Measurements from ENCODE around the gene CNNM3. TPM values are rescaled to one million over a fixed set of nuclear protein-coding genes. Genes with fewer than 3 reads are reported as not detected.
A peak's percentile ranks its signal among the peaks of the same experiment; 100 is the strongest.

CNNM3 gene
- total RNA-seq, 1 donor from 2014 or later, result 20.9 TPM

DNA sequence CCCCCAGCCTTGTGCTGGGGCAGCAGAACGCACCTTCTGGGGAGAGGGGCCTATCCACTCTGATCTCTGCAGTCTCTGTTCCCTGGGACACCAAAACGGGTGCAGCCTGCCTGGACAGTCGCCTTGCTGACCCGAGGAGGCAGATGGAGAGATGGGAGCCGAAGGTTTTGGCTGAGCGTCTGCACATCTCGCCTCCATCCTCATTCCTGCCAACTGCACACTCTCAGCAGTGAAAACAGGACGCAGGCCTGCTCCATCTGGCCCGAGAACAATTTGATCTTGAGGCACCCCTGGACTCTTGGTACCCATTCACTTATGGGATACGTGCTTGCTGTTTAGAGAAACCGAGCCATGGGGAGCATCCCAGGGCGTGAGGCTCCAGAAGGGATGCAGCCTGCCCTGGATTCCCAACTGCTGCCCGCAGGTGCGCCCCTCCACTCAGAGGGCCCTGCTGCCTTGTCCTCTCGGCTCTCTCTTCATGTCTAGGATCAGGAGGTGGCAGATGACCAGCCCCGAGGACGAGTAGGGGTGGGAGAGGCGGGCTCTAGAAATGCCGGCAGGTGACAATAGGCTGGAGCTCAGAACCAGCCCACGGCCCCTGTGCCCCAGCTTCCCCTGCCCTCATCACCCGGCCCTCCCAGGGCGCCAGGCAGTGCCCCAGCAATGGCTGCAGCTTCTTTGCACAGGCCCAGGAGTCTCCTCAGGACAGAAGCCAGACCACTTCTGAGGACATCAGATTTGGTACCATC, 62.9 kb downstream of the CNNM3 start:
- Mint-ChIP-seq H3K9me3 (ENCODE audit: unreplicated experiment) (no peaks in the 10 kb centered on the region), H3K36me3 (ENCODE audit: unreplicated experiment) (no peaks in the 10 kb centered on the region), H3K27ac (ENCODE audit: unreplicated experiment) (no peak overlapping the region), H3K4me3 (ENCODE audit: unreplicated experiment) (no peak overlapping the region), H3K27me3 (ENCODE audit: unreplicated experiment) (no peaks in the 10 kb centered on the region), H3K4me1 (ENCODE audit: unreplicated experiment) (peaks cover 46% of the 10 kb centered on the region)
- TF ChIP-seq, protein P1, sequence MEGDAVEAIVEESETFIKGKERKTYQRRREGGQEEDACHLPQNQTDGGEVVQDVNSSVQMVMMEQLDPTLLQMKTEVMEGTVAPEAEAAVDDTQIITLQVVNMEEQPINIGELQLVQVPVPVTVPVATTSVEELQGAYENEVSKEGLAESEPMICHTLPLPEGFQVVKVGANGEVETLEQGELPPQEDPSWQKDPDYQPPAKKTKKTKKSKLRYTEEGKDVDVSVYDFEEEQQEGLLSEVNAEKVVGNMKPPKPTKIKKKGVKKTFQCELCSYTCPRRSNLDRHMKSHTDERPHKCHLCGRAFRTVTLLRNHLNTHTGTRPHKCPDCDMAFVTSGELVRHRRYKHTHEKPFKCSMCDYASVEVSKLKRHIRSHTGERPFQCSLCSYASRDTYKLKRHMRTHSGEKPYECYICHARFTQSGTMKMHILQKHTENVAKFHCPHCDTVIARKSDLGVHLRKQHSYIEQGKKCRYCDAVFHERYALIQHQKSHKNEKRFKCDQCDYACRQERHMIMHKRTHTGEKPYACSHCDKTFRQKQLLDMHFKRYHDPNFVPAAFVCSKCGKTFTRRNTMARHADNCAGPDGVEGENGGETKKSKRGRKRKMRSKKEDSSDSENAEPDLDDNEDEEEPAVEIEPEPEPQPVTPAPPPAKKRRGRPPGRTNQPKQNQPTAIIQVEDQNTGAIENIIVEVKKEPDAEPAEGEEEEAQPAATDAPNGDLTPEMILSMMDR (IDR thresholded peaks at IDR 0.05), result no peak
- no peak for DNase-seq (ENCODE audit: extremely low spot score, unreplicated experiment)

- TF ChIP-seq, protein P1 (IDR thresholded peaks at IDR 0.05), result no peak
- no peak overlapping the region for H3K27ac Mint-ChIP-seq (ENCODE audit: unreplicated experiment)
- H3K4me3 Mint-ChIP-seq (ENCODE audit: unreplicated experiment), result no peak overlapping the region
- peaks cover 44% of the 10 kb centered on the region for H3K4me1 Mint-ChIP-seq (ENCODE audit: unreplicated experiment)
- DNase-seq (ENCODE audit: extremely low spot score, unreplicated experiment), result no peak
- H3K27me3 Mint-ChIP-seq (ENCODE audit: unreplicated experiment), result no peaks in the 10 kb centered on the region
- H3K36me3 Mint-ChIP-seq (ENCODE audit: unreplicated experiment), result no peaks in the 10 kb centered on the region
- no peaks in the 10 kb centered on the region for H3K9me3 Mint-ChIP-seq (ENCODE audit: unreplicated experiment)
These were observed 63.5 kb downstream of the CNNM3 start for GRCh38 chr2:96879545-96880040.

GRCh38 chr2:96880891-96881273, 64.8 kb downstream of the CNNM3 start:
- H3K36me3 Mint-ChIP-seq (ENCODE audit: unreplicated experiment), result no peaks in the 10 kb centered on the region
- no peaks in the 10 kb centered on the region for H3K27me3 Mint-ChIP-seq (ENCODE audit: unreplicated experiment)
- no peak overlapping the region for H3K4me3 Mint-ChIP-seq (ENCODE audit: unreplicated experiment)
- no peak for DNase-seq (ENCODE audit: extremely low spot score, unreplicated experiment)
- TF ChIP-seq, protein P1 (IDR thresholded peaks at IDR 0.05), result no peak
- no peak overlapping the region for H3K27ac Mint-ChIP-seq (ENCODE audit: unreplicated experiment)
- peaks cover 35% of the 10 kb centered on the region for H3K4me1 Mint-ChIP-seq (ENCODE audit: unreplicated experiment)
- H3K9me3 Mint-ChIP-seq (ENCODE audit: unreplicated experiment), result no peaks in the 10 kb centered on the region

GRCh38 chr2:96881349-96882195, 65.5 kb downstream of the CNNM3 start:
- DNase-seq (ENCODE audit: extremely low spot score, unreplicated experiment), result no peak
- H3K9me3 Mint-ChIP-seq (ENCODE audit: unreplicated experiment), result no peaks in the 10 kb centered on the region
- H3K4me3 Mint-ChIP-seq (ENCODE audit: unreplicated experiment), result no peak overlapping the region
- no peaks in the 10 kb centered on the region for H3K36me3 Mint-ChIP-seq (ENCODE audit: unreplicated experiment)
- H3K27me3 Mint-ChIP-seq (ENCODE audit: unreplicated experiment), result no peaks in the 10 kb centered on the region
- peaks cover 29% of the 10 kb centered on the region for H3K4me1 Mint-ChIP-seq (ENCODE audit: unreplicated experiment)
- TF ChIP-seq, protein P1 (IDR thresholded peaks at IDR 0.05), result no peak
- peak overlapping the region; percentile 54 for H3K27ac Mint-ChIP-seq (ENCODE audit: unreplicated experiment)

- H3K27me3 Mint-ChIP-seq (ENCODE audit: unreplicated experiment), result no peaks in the 10 kb centered on the region
- no peaks in the 10 kb centered on the region for H3K36me3 Mint-ChIP-seq (ENCODE audit: unreplicated experiment)
- TF ChIP-seq, protein P1 (IDR thresholded peaks at IDR 0.05), result no peak
- H3K27ac Mint-ChIP-seq (ENCODE audit: unreplicated experiment), result no peak overlapping the region
- no peaks in the 10 kb centered on the region for H3K9me3 Mint-ChIP-seq (ENCODE audit: unreplicated experiment)
- H3K4me3 Mint-ChIP-seq (ENCODE audit: unreplicated experiment), result no peak overlapping the region
- DNase-seq (ENCODE audit: extremely low spot score, unreplicated experiment), result no peak
- peaks cover 23% of the 10 kb centered on the region for H3K4me1 Mint-ChIP-seq (ENCODE audit: unreplicated experiment)
These were observed 66.2 kb downstream of the CNNM3 start for GRCh38 chr2:96882230-96882629.

All from osteocyte (in vitro differentiated cells).